HG03565 (cell line): ENCODE data around the gene BTC.
"Not testable (repeated sequence)": the region's sequence is repeated elsewhere in the genome, so short reads cannot be mapped to it uniquely, and the experiment has no call there.

Experiments used
- ATAC-seq: cut with Tn5 transposase; IDR thresholded peaks from one replicate; pipeline ENCODE4 v1.9.1; 2021; ENCODE audit warnings: mild to moderate bottlenecking, moderate library complexity; ENCODE audit not compliant: unreplicated experiment

BTC gene

GRCh38 chr4:74794382-74795010 is at the start of gene BTC:
Gene BTC (minus strand): TSS chr4:74794523. CDS start chr4:74794325, 198 bp downstream.
- no peak for ATAC-seq

- ATAC-seq: no peak
Observed at GRCh38 chr4:74840936-74841509, 46.7 kb upstream of the BTC start.

GRCh38 chr4:74838746-74839370 is 44.5 kb upstream of the BTC start:
- no peak for ATAC-seq

GRCh38 chr4:74830928-74831327 is 36.6 kb upstream of the BTC start:
- ATAC-seq: no peak

GRCh38 chr4:74823194-74823593 is 28.9 kb upstream of the BTC start:
- peak; percentile 96 for ATAC-seq

GRCh38 chr4:74822603-74823002 is 28.3 kb upstream of the BTC start:
- no peak for ATAC-seq

GRCh38 chr4:74821541-74821940 is 27.2 kb upstream of the BTC start:
- no peak for ATAC-seq

- no peak for ATAC-seq
Observed at GRCh38 chr4:74814052-74814451, 19.7 kb upstream of the BTC start.

- ATAC-seq: not testable (repeated sequence)
Observed at GRCh38 chr4:74812056-74812455, 17.7 kb upstream of the BTC start.

- no peak for ATAC-seq
Observed at GRCh38 chr4:74805601-74806000, 11.3 kb upstream of the BTC start.

- ATAC-seq: no peak
Observed at GRCh38 chr4:74800310-74800709, 6.0 kb upstream of the BTC start.

- ATAC-seq: no peak
Observed at GRCh38 chr4:74796631-74797030, 2.3 kb upstream of the BTC start.

- ATAC-seq: no peak
Observed at GRCh38 chr4:74793757-74794381, 454 bp downstream of the BTC start.

GRCh38 chr4:74790652-74791051 is 3.7 kb downstream of the BTC start:
- ATAC-seq: no peak

GRCh38 chr4:74789518-74789917 is 4.8 kb downstream of the BTC start:
- no peak for ATAC-seq

- ATAC-seq: no peak
Observed at GRCh38 chr4:74777531-74777930, 16.8 kb downstream of the BTC start.

- ATAC-seq: no peak
Observed at GRCh38 chr4:74772783-74773182, 21.5 kb downstream of the BTC start.

GRCh38 chr4:74772106-74772505 is 22.2 kb downstream of the BTC start:
- no peak for ATAC-seq

GRCh38 chr4:74770226-74770910 is 24.0 kb downstream of the BTC start:
- no peak for ATAC-seq

- ATAC-seq: peak; percentile 60
Observed at GRCh38 chr4:74768857-74769525, 25.3 kb downstream of the BTC start.

- ATAC-seq: no peak
Observed at GRCh38 chr4:74764119-74764518, 30.2 kb downstream of the BTC start.
